ENCODE data around the gene NLGN1. TPM values are rescaled to one million over a fixed set of nuclear protein-coding genes. Genes with fewer than 3 reads are reported as not detected.

The NLGN1 gene
- total RNA-seq, 1 donor from 2014 or later, result 34.8 TPM

- Histone ChIP-seq H3K9ac (no peak overlapping the region), H3K36me3 (no peaks in the 10 kb centered on the region), H2AFZ (replicated peaks) (no peak overlapping the region), H3K4me1 (peaks cover 4% of the 10 kb centered on the region), H3K79me2 (ENCODE audit: low read depth) (no peaks in the 10 kb centered on the region), H4K20me1 (ENCODE audit: low read depth) (no peaks in the 10 kb centered on the region), H3K27me3 (no peaks in the 10 kb centered on the region), H3K4me3 (no peak overlapping the region), H3K4me2 (no peak overlapping the region), H3F3A (ENCODE audit: low read depth) (no peaks in the 10 kb centered on the region), H3K27ac (no peak overlapping the region), H3K9me3 (ENCODE audit: low read depth) (no peaks in the 10 kb centered on the region)
- H3K36me3 Mint-ChIP-seq, result no peaks in the 10 kb centered on the region
- peaks cover 7% of the 10 kb centered on the region for H3K4me1 Mint-ChIP-seq
- no peak overlapping the region for H3K4me3 Mint-ChIP-seq
- no peak for TF ChIP-seq EZH2 (IDR thresholded peaks at IDR 0.05)
- no peak for TF ChIP-seq EZH2phosphoT487 (IDR thresholded peaks at IDR 0.05)
- TF ChIP-seq CTCF (IDR thresholded peaks at IDR 0.05), result no peak
- H3K27me3 Mint-ChIP-seq (ENCODE audit: insufficient read depth, low read depth), result peaks cover 2% of the 10 kb centered on the region
- no peak overlapping the region for H3K27ac Mint-ChIP-seq
- H3K9me3 Mint-ChIP-seq, result peaks cover 36% of the 10 kb centered on the region
- DNase-seq (ENCODE audit: low spot score), result no peak
These were observed 770.5 kb downstream of the NLGN1 start for GRCh38 chr3:174168026-174168425.

GRCh38 chr3:174168538-174169254, 771.2 kb downstream of the NLGN1 start:
- Histone ChIP-seq H3K9me3 (ENCODE audit: low read depth) (no peaks in the 10 kb centered on the region), H4K20me1 (ENCODE audit: low read depth) (no peaks in the 10 kb centered on the region), H2AFZ (replicated peaks) (no peak overlapping the region), H3K4me1 (peaks cover 4% of the 10 kb centered on the region), H3K4me2 (no peak overlapping the region), H3K79me2 (ENCODE audit: low read depth) (no peaks in the 10 kb centered on the region), H3K27me3 (no peaks in the 10 kb centered on the region), H3K27ac (no peak overlapping the region), H3K36me3 (no peaks in the 10 kb centered on the region), H3F3A (ENCODE audit: low read depth) (no peaks in the 10 kb centered on the region), H3K4me3 (no peak overlapping the region), H3K9ac (no peak overlapping the region)
- H3K9me3 Mint-ChIP-seq, result peaks cover 40% of the 10 kb centered on the region
- peaks cover 7% of the 10 kb centered on the region for H3K4me1 Mint-ChIP-seq
- TF ChIP-seq EZH2 (IDR thresholded peaks at IDR 0.05), result no peak
- no peak for TF ChIP-seq EZH2phosphoT487 (IDR thresholded peaks at IDR 0.05)
- TF ChIP-seq CTCF (IDR thresholded peaks at IDR 0.05), result no peak
- peak overlapping the region; percentile 57 for H3K27ac Mint-ChIP-seq
- H3K27me3 Mint-ChIP-seq (ENCODE audit: insufficient read depth, low read depth), result peaks cover 2% of the 10 kb centered on the region
- no peaks in the 10 kb centered on the region for H3K36me3 Mint-ChIP-seq
- no peak for DNase-seq (ENCODE audit: low spot score)
- no peak overlapping the region for H3K4me3 Mint-ChIP-seq

- Mint-ChIP-seq H3K27me3 (ENCODE audit: insufficient read depth, low read depth) (peaks cover 2% of the 10 kb centered on the region), H3K4me3 (no peak overlapping the region), H3K4me1 (peaks cover 7% of the 10 kb centered on the region), H3K36me3 (no peaks in the 10 kb centered on the region), H3K9me3 (peaks cover 33% of the 10 kb centered on the region), H3K27ac (peak overlapping the region; percentile 88)
- no peaks in the 10 kb centered on the region for H3K27me3 ChIP-seq
- H4K20me1 ChIP-seq (ENCODE audit: low read depth), result no peaks in the 10 kb centered on the region
- peak overlapping the region; percentile 48 for H2AFZ ChIP-seq (replicated peaks)
- no peaks in the 10 kb centered on the region for H3K79me2 ChIP-seq (ENCODE audit: low read depth)
- TF ChIP-seq EZH2 (IDR thresholded peaks at IDR 0.05), result no peak
- TF ChIP-seq CTCF (IDR thresholded peaks at IDR 0.05), result no peak
- TF ChIP-seq EZH2phosphoT487 (IDR thresholded peaks at IDR 0.05), result no peak
- H3K4me2 ChIP-seq, result no peak overlapping the region
- H3K4me3 ChIP-seq, result no peak overlapping the region
- no peaks in the 10 kb centered on the region for H3K36me3 ChIP-seq
- H3K4me1 ChIP-seq, result peaks cover 4% of the 10 kb centered on the region
- no peak overlapping the region for H3K27ac ChIP-seq
- H3K9ac ChIP-seq, result no peak overlapping the region
- H3F3A ChIP-seq (ENCODE audit: low read depth), result no peaks in the 10 kb centered on the region
- no peaks in the 10 kb centered on the region for H3K9me3 ChIP-seq (ENCODE audit: low read depth)
- no peak for DNase-seq (ENCODE audit: low spot score)
These were observed 772.2 kb downstream of the NLGN1 start for GRCh38 chr3:174169736-174170135.
